ENCODE results near the gene TMEM187.
A peak's percentile ranks its signal among the peaks of the same experiment; 100 is the strongest.

The TMEM187 gene

GRCh38 chrX:153930011-153930910 lies 42.3 kb upstream of the TMEM187 start:
- H3K9me3 Mint-ChIP-seq = no peaks in the 10 kb centered on the region
- CTCF ChIA-PET = interaction anchor here (14.7 kb wide), 1 partner anchor 18 kb away, joined by 241 read pairs; the partner anchor contains the start of gene RENBP
- peaks cover 16% of the 10 kb centered on the region for H3K36me3 Mint-ChIP-seq
- no peak for DNase-seq
- H3K4me1 Mint-ChIP-seq = peaks cover 33% of the 10 kb centered on the region
- H3K4me3 Mint-ChIP-seq = peak overlapping the region; percentile 26
- peak overlapping the region; percentile 52 for H3K27ac Mint-ChIP-seq
- H3K27me3 Mint-ChIP-seq = no peaks in the 10 kb centered on the region

- H3K27ac Mint-ChIP-seq = peak overlapping the region; percentile 3
- CTCF ChIA-PET = interaction anchor here (14.7 kb wide), 1 partner anchor 17 kb away, joined by 241 read pairs; the partner anchor contains the start of gene RENBP
- H3K36me3 Mint-ChIP-seq = peaks cover 12% of the 10 kb centered on the region
- no peak for DNase-seq
- H3K9me3 Mint-ChIP-seq = no peaks in the 10 kb centered on the region
- no peak overlapping the region for H3K4me3 Mint-ChIP-seq
- peaks cover 37% of the 10 kb centered on the region for H3K4me1 Mint-ChIP-seq
- H3K27me3 Mint-ChIP-seq = no peaks in the 10 kb centered on the region
Observed at GRCh38 chrX:153931151-153931550, 41.4 kb upstream of the TMEM187 start.

GRCh38 chrX:153931748-153932147 lies 40.8 kb upstream of the TMEM187 start:
- Mint-ChIP-seq H3K9me3 (no peaks in the 10 kb centered on the region), H3K4me1 (peaks cover 39% of the 10 kb centered on the region), H3K27ac (no peak overlapping the region), H3K4me3 (no peak overlapping the region), H3K36me3 (peaks cover 12% of the 10 kb centered on the region), H3K27me3 (no peaks in the 10 kb centered on the region)
- no peak for DNase-seq
- CTCF ChIA-PET = interaction anchor here (14.7 kb wide), 1 partner anchor 16 kb away, joined by 241 read pairs; the partner anchor contains the start of gene RENBP

- Mint-ChIP-seq H3K4me1 (peaks cover 39% of the 10 kb centered on the region), H3K4me3 (no peak overlapping the region)
Observed at GRCh38 chrX:153932220-153932915, 40.2 kb upstream of the TMEM187 start.

GRCh38 chrX:153933748-153934147 lies 38.8 kb upstream of the TMEM187 start:
- CTCF ChIA-PET = interaction anchor here (2.2 to 14.7 kb wide), 2 partner anchors 9 to 14 kb away, joined by 7 to 241 read pairs; partner anchors contain the start of gene RENBP
- Mint-ChIP-seq H3K27me3 (no peaks in the 10 kb centered on the region), H3K9me3 (no peaks in the 10 kb centered on the region), H3K4me1 (peaks cover 37% of the 10 kb centered on the region), H3K4me3 (peak overlapping the region; percentile 83), H3K27ac (peak overlapping the region; percentile 76), H3K36me3 (peaks cover 13% of the 10 kb centered on the region)
- no peak for DNase-seq

More at GRCh38 chrX:153932220-153932915, 40.2 kb upstream of the TMEM187 start:
- Mint-ChIP-seq H3K27me3 (no peaks in the 10 kb centered on the region), H3K36me3 (peaks cover 12% of the 10 kb centered on the region), H3K27ac (no peak overlapping the region), H3K9me3 (no peaks in the 10 kb centered on the region)
- DNase-seq = no peak
- CTCF ChIA-PET = interaction anchor here (2.2 to 14.7 kb wide), 2 partner anchors 8 to 16 kb away, joined by 7 to 241 read pairs; partner anchors contain the start of gene RENBP

- H3K36me3 Mint-ChIP-seq = peaks cover 11% of the 10 kb centered on the region
- H3K4me1 Mint-ChIP-seq = peaks cover 33% of the 10 kb centered on the region
- H3K4me3 Mint-ChIP-seq = peak overlapping the region; percentile 83
- no peak for DNase-seq
- no peaks in the 10 kb centered on the region for H3K27me3 Mint-ChIP-seq
- CTCF ChIA-PET = interaction anchor here (2.2 to 14.7 kb wide), 2 partner anchors 10 to 14 kb away, joined by 7 to 241 read pairs; partner anchors contain the start of gene RENBP
- no peaks in the 10 kb centered on the region for H3K9me3 Mint-ChIP-seq
- peak overlapping the region; percentile 76 for H3K27ac Mint-ChIP-seq
Observed at GRCh38 chrX:153934148-153934761, 38.3 kb upstream of the TMEM187 start.

GRCh38 chrX:153934762-153935325 lies 37.7 kb upstream of the TMEM187 start, which contains the start of gene NAA10:
Gene NAA10 (minus strand): TSS chrX:153935037. CDS start chrX:153934904, 133 bp downstream.
- CTCF ChIA-PET = interaction anchor here (14.7 kb wide), 1 partner anchor 13 kb away, joined by 241 read pairs; the partner anchor contains the start of gene RENBP
- H3K9me3 Mint-ChIP-seq = no peaks in the 10 kb centered on the region
- H3K27ac Mint-ChIP-seq = peak within 1 kb of the TSS; percentile 76
- H3K4me3 Mint-ChIP-seq = peak within 1 kb of the TSS; percentile 83
- H3K27me3 Mint-ChIP-seq = no peaks in the 10 kb centered on the region
- peaks cover 10% of the 10 kb centered on the region for H3K36me3 Mint-ChIP-seq
- H3K4me1 Mint-ChIP-seq = peaks cover 34% of the 10 kb centered on the region
- DNase-seq = peak; percentile 67

- CTCF ChIA-PET = no interaction called here
- H3K36me3 Mint-ChIP-seq = peaks cover 10% of the 10 kb centered on the region
- H3K4me3 Mint-ChIP-seq = peak overlapping the region; percentile 64
- H3K9me3 Mint-ChIP-seq = no peaks in the 10 kb centered on the region
- H3K27me3 Mint-ChIP-seq = no peaks in the 10 kb centered on the region
- H3K27ac Mint-ChIP-seq = no peak overlapping the region
- peaks cover 34% of the 10 kb centered on the region for H3K4me1 Mint-ChIP-seq
- DNase-seq = no peak
Observed at GRCh38 chrX:153935326-153935851, 37.2 kb upstream of the TMEM187 start.

GRCh38 chrX:153937056-153937455 lies 35.5 kb upstream of the TMEM187 start:
- H3K27ac Mint-ChIP-seq = no peak overlapping the region
- CTCF ChIA-PET = no interaction called here
- H3K4me1 Mint-ChIP-seq = peaks cover 31% of the 10 kb centered on the region

GRCh38 chrX:153938226-153938786 lies 34.2 kb upstream of the TMEM187 start:
- H3K27me3 Mint-ChIP-seq = no peaks in the 10 kb centered on the region
- CTCF ChIA-PET = interaction anchor here (2.6 to 3.0 kb wide), 2 partner anchors 9 to 14 kb away, joined by 7 to 11 read pairs; no protein-coding TSS in a partner anchor
- no peak for DNase-seq
- peaks cover 29% of the 10 kb centered on the region for H3K4me1 Mint-ChIP-seq
- no peak overlapping the region for H3K4me3 Mint-ChIP-seq
- H3K36me3 Mint-ChIP-seq = peaks cover 7% of the 10 kb centered on the region
- no peak overlapping the region for H3K27ac Mint-ChIP-seq
- H3K9me3 Mint-ChIP-seq = no peaks in the 10 kb centered on the region

More at GRCh38 chrX:153937056-153937455, 35.5 kb upstream of the TMEM187 start:
- Mint-ChIP-seq H3K9me3 (no peaks in the 10 kb centered on the region), H3K4me3 (no peak overlapping the region), H3K36me3 (peaks cover 7% of the 10 kb centered on the region), H3K27me3 (no peaks in the 10 kb centered on the region)
- DNase-seq = no peak

GRCh38 chrX:153939573-153939972 lies 33.0 kb upstream of the TMEM187 start:
- H3K9me3 Mint-ChIP-seq = no peaks in the 10 kb centered on the region
- CTCF ChIA-PET = interaction anchor here (2.6 to 3.0 kb wide), 2 partner anchors 8 to 16 kb away, joined by 7 to 11 read pairs; no protein-coding TSS in a partner anchor
- no peak overlapping the region for H3K27ac Mint-ChIP-seq
- H3K4me3 Mint-ChIP-seq = no peak overlapping the region
- no peak for DNase-seq
- H3K4me1 Mint-ChIP-seq = peaks cover 24% of the 10 kb centered on the region
- no peaks in the 10 kb centered on the region for H3K27me3 Mint-ChIP-seq
- peaks cover 7% of the 10 kb centered on the region for H3K36me3 Mint-ChIP-seq

- Mint-ChIP-seq H3K36me3 (peaks cover 7% of the 10 kb centered on the region), H3K27ac (peak overlapping the region; percentile 83), H3K4me1 (peaks cover 24% of the 10 kb centered on the region), H3K4me3 (peak overlapping the region; percentile 63), H3K9me3 (no peaks in the 10 kb centered on the region), H3K27me3 (no peaks in the 10 kb centered on the region)
- CTCF ChIA-PET = no interaction called here
- DNase-seq = no peak
Observed at GRCh38 chrX:153941336-153942252, 31.0 kb upstream of the TMEM187 start.

All from activated naive CD4-positive, alpha-beta T cell treated with anti-CD3 and anti-CD28 coated beads, Interleukin-2, amount 10 ng/mL, durations not matched to agents 7 days and 5 days (primary cell).